Measurements from ENCODE around the gene CFAP161. TPM values are rescaled to one million over a fixed set of nuclear protein-coding genes. Genes with fewer than 3 reads are reported as not detected.

The CFAP161 gene, protein sequence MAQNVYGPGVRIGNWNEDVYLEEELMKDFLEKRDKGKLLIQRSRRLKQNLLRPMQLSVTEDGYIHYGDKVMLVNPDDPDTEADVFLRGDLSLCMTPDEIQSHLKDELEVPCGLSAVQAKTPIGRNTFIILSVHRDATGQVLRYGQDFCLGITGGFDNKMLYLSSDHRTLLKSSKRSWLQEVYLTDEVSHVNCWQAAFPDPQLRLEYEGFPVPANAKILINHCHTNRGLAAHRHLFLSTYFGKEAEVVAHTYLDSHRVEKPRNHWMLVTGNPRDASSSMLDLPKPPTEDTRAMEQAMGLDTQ
- total RNA-seq (1 to 10 TPM; 3.2 to 5.4 TPM), polyA plus RNA-seq (ENCODE audit: insufficient read length in 2 of 2) (1 to 10 TPM; 1.4 to 2.5 TPM)
- long read RNA-seq, donor 1 = 0 reads
- long read RNA-seq, donor 2 = 0 reads
- long read RNA-seq, donor 3, partial matches to known transcripts = 0 of 1 reads
- long read RNA-seq, donor 3, other reads (novel, unspliced or antisense) = 0 of 1 reads
- long read RNA-seq, donor 4, partial matches to known transcripts = 0 of 1 reads
- long read RNA-seq, donor 4, other reads (novel, unspliced or antisense) = 0 of 1 reads

DNA sequence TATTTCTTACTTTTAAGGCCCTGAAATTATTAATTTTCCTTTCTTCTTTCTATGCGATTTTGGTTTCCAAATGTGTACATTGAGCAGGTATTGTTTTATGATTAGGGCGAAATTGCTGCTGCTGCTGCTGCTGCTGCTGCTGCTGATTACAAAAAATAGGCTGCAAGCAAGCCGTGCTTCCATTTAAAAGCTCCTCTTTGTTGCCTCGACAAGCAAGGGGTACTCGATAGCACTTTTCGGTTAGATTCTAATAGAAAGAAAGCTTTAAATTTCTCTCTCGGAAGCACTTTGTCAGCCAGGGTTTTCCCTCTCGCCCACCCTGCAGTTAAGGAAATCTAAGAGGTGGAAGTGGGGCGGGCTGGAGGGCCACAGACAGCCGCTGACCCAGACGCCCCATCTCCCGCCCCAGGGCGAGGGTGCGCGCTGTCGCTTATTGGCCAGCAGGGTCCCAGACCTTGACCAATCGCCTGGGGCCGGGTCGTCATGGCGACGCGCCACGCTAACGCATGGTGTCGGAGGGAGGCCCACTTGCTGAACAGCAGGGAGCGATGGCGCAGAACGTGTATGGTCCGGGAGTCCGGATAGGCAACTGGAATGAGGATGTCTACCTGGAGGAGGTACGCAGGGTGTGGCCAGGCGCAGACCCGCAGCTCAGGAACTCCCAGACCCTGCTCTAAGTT lies at the start of gene CFAP161:
TSS of gene CFAP161 (plus strand) at position 489 of the 680 bp plus-strand sequence. CDS start at position 549, 60 bp downstream.
- H3K27me3 ChIP-seq (ENCODE audit: control insufficient read depth, insufficient read depth, low read length) = no peaks in the 10 kb centered on the region
- no peak within 1 kb of the TSS for H3K27ac ChIP-seq (ENCODE audit: low read depth, low read length)
- H3K4me3 ChIP-seq (ENCODE audit: low read depth, low read length) = peak within 1 kb of the TSS; percentile 38
- 7% methylated on average over 30 of the region's 33 CpGs for WGBS (ENCODE audit: insufficient coverage)
- peak; percentile 50 to 97 (median 78) for DNase-seq (ENCODE audit: low read depth in 4 of 6, low spot score in 6 of 6)
- H3K36me3 ChIP-seq (ENCODE audit: control insufficient read depth, insufficient read depth, low read length) = no peaks in the 10 kb centered on the region
- no peaks in the 10 kb centered on the region for H3K9me3 ChIP-seq (ENCODE audit: control insufficient read depth, insufficient read depth, low read length)
- H3K4me1 ChIP-seq (ENCODE audit: control insufficient read depth, insufficient read depth, low read length) = peaks cover 7% of the 10 kb centered on the region

DNA sequence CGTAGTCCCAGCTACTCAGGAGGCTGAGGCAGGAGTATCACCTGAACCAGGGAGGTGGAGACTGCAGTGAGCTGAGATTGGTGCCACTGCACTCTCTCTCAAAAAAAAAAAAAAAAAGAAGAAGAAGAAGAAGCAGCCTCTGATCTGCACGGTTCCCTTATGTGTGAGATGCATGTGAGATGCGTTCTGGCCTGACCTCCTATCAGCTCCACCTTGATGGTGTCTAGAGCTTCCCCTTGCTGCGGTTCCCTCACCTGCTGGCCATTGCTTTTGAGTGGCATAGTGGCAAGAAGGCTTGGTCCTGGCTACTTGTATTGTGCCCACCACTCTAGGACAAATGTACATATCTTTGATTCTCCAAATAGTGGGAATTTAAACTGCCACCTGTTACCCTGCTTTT lies 49.4 kb upstream of the CFAP161 start:
- 100% methylated on average over 1 of the region's 4 CpGs for WGBS (ENCODE audit: insufficient coverage)

DNA sequence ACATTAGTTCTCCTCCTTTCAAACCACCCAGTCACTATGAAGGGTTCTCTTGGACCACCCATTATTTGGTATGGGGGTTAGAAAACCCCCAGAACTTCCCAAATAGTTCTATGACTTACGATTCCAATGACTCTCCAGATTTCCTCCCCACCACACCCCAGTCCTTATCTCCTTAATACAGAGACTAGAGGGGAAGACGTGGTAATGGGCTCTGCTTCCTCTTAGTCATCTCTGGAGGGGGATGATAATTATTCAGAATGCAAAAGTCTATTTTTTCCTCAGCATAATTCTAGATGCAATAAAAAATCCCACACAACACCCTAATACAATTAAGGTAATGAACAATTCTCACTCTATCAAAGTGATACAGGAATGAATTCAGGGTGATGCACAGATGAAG lies 48.9 kb upstream of the CFAP161 start:
- Histone ChIP-seq H3K4me3 (ENCODE audit: low read depth, low read length) (no peak overlapping the region), H3K27ac (ENCODE audit: low read depth, low read length) (no peak overlapping the region), H3K9me3 (ENCODE audit: control insufficient read depth, insufficient read depth, low read length) (no peaks in the 10 kb centered on the region), H3K27me3 (ENCODE audit: control insufficient read depth, insufficient read depth, low read length) (no peaks in the 10 kb centered on the region), H3K36me3 (ENCODE audit: control insufficient read depth, insufficient read depth, low read length) (no peaks in the 10 kb centered on the region), H3K4me1 (ENCODE audit: control insufficient read depth, insufficient read depth, low read length) (no peaks in the 10 kb centered on the region)
- DNase-seq (ENCODE audit: low read depth in 4 of 6, low spot score in 6 of 6) = no peak
- no CpG with 5 or more reads among the region's 2 CpGs for WGBS (ENCODE audit: insufficient coverage)

More for the DNA sequence above, 49.4 kb upstream of the CFAP161 start:
- Histone ChIP-seq H3K4me1 (ENCODE audit: control insufficient read depth, insufficient read depth, low read length) (no peaks in the 10 kb centered on the region), H3K27ac (ENCODE audit: low read depth, low read length) (no peak overlapping the region), H3K27me3 (ENCODE audit: control insufficient read depth, insufficient read depth, low read length) (no peaks in the 10 kb centered on the region), H3K36me3 (ENCODE audit: control insufficient read depth, insufficient read depth, low read length) (no peaks in the 10 kb centered on the region), H3K9me3 (ENCODE audit: control insufficient read depth, insufficient read depth, low read length) (no peaks in the 10 kb centered on the region), H3K4me3 (ENCODE audit: low read depth, low read length) (no peak overlapping the region)
- DNase-seq (ENCODE audit: low read depth in 4 of 6, low spot score in 6 of 6) = no peak

DNA sequence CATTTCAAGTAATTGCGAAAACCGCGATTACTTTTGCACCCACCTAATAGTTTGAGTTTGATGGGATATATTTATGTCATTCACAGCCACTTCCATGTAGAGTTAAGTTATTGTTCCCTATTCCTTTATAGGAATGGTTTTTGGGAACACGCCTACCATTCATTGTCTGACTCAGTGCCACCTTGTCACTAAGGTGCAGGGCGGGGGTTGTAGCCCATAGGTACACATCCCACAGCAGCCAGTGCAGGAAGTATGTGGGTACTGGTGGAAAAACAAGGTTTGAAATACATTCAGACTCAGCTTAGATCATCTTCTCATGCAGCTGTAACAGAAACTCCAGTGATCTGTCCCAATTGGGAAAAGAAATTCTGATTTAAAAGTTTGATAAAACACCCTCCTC lies 48.2 kb upstream of the CFAP161 start:
- WGBS (ENCODE audit: insufficient coverage) = no CpG with 5 or more reads among the region's 5 CpGs

DNA sequence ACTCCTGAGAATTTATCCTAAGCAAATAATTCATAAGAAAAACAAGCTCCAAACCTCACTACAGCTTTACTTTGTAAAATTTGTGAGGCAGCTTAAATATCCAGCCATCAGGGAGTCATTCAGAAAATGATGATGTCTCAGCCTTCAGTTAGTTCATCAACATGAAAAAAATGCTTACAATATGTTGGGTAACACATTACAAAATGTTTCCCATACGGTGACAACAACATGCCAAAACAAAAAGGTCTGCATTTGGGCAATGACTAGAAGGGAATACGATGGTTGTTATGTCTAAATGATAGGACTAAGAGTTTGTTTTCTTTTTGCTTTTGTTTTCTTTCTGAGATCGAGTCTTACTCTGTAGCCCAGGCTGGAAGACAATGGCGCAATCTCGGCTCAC lies 47.0 kb upstream of the CFAP161 start:
- H3K9me3 ChIP-seq (ENCODE audit: control insufficient read depth, insufficient read depth, low read length) = no peaks in the 10 kb centered on the region
- 100% methylated on average over 1 of the region's 5 CpGs for WGBS (ENCODE audit: insufficient coverage)
- H3K4me1 ChIP-seq (ENCODE audit: control insufficient read depth, insufficient read depth, low read length) = no peaks in the 10 kb centered on the region
- H3K4me3 ChIP-seq (ENCODE audit: low read depth, low read length) = no peak overlapping the region
- peak in 1 of 6 donors; percentile 62 for DNase-seq (ENCODE audit: low read depth in 4 of 6, low spot score in 6 of 6)
- H3K27ac ChIP-seq (ENCODE audit: low read depth, low read length) = no peak overlapping the region
- no peaks in the 10 kb centered on the region for H3K36me3 ChIP-seq (ENCODE audit: control insufficient read depth, insufficient read depth, low read length)
- H3K27me3 ChIP-seq (ENCODE audit: control insufficient read depth, insufficient read depth, low read length) = no peaks in the 10 kb centered on the region

More for the DNA sequence above, 48.2 kb upstream of the CFAP161 start:
- Histone ChIP-seq H3K4me1 (ENCODE audit: control insufficient read depth, insufficient read depth, low read length) (no peaks in the 10 kb centered on the region), H3K36me3 (ENCODE audit: control insufficient read depth, insufficient read depth, low read length) (no peaks in the 10 kb centered on the region), H3K27me3 (ENCODE audit: control insufficient read depth, insufficient read depth, low read length) (no peaks in the 10 kb centered on the region), H3K4me3 (ENCODE audit: low read depth, low read length) (no peak overlapping the region), H3K9me3 (ENCODE audit: control insufficient read depth, insufficient read depth, low read length) (no peaks in the 10 kb centered on the region), H3K27ac (ENCODE audit: low read depth, low read length) (no peak overlapping the region)
- no peak for DNase-seq (ENCODE audit: low read depth in 4 of 6, low spot score in 6 of 6)

DNA sequence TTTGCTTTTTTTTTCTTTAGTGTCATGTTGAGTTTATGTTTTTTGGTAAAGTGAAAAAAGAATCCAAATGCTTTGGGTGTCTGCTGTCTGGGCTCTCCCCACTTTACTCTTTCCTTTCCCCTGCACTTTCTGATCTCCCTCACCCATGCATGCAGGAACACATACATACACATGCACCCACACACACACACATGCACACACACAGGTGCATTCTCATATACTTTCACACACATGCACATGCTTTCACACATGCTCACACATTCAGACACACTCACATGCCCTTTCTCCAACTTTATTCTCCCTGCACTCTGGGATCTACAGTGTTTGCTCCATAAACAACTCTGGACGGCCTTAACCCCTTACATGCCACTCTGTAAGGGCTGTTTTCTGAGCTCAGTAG lies 46.4 kb upstream of the CFAP161 start:
- Histone ChIP-seq H3K27ac (ENCODE audit: low read depth, low read length) (no peak overlapping the region), H3K36me3 (ENCODE audit: control insufficient read depth, insufficient read depth, low read length) (no peaks in the 10 kb centered on the region), H3K4me3 (ENCODE audit: low read depth, low read length) (no peak overlapping the region), H3K4me1 (ENCODE audit: control insufficient read depth, insufficient read depth, low read length) (no peaks in the 10 kb centered on the region), H3K9me3 (ENCODE audit: control insufficient read depth, insufficient read depth, low read length) (no peaks in the 10 kb centered on the region), H3K27me3 (ENCODE audit: control insufficient read depth, insufficient read depth, low read length) (no peaks in the 10 kb centered on the region)
- 45% methylated on average over 1 of the region's 1 CpG for WGBS (ENCODE audit: insufficient coverage)
- no peak for DNase-seq (ENCODE audit: low read depth in 4 of 6, low spot score in 6 of 6)

DNA sequence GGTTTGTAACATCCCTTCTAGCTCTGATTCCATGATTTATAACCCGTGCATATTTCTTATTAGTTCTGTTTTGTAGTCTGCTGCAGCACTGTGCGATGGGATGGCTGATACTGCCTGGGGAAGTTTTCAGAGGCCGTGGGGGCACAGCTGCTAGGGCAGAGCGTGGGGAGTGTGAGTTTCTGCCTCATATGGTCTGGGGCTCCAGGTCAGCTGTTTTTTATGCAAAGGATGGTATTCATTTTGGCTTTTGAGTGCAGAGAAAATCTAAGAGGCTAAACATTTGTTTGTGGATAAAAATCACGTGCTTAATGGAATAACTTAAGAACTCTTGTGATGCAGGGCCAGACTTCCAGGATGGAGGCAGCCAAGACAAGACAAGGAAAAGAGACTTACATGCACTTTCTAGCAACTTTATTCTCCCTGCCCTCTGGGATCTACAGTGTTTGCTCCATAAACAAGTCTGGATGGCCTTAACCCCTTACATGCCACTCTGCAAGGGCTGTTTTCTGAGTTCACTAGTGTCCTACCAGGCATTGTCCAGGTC lies 45.5 kb upstream of the CFAP161 start:
- no peak for DNase-seq (ENCODE audit: low read depth in 4 of 6, low spot score in 6 of 6)
- H3K27me3 ChIP-seq (ENCODE audit: control insufficient read depth, insufficient read depth, low read length) = no peaks in the 10 kb centered on the region
- 39% methylated on average over 3 of the region's 5 CpGs for WGBS (ENCODE audit: insufficient coverage)
- no peaks in the 10 kb centered on the region for H3K36me3 ChIP-seq (ENCODE audit: control insufficient read depth, insufficient read depth, low read length)
- H3K9me3 ChIP-seq (ENCODE audit: control insufficient read depth, insufficient read depth, low read length) = no peaks in the 10 kb centered on the region
- H3K4me1 ChIP-seq (ENCODE audit: control insufficient read depth, insufficient read depth, low read length) = no peaks in the 10 kb centered on the region
- no peak overlapping the region for H3K4me3 ChIP-seq (ENCODE audit: low read depth, low read length)
- no peak overlapping the region for H3K27ac ChIP-seq (ENCODE audit: low read depth, low read length)

DNA sequence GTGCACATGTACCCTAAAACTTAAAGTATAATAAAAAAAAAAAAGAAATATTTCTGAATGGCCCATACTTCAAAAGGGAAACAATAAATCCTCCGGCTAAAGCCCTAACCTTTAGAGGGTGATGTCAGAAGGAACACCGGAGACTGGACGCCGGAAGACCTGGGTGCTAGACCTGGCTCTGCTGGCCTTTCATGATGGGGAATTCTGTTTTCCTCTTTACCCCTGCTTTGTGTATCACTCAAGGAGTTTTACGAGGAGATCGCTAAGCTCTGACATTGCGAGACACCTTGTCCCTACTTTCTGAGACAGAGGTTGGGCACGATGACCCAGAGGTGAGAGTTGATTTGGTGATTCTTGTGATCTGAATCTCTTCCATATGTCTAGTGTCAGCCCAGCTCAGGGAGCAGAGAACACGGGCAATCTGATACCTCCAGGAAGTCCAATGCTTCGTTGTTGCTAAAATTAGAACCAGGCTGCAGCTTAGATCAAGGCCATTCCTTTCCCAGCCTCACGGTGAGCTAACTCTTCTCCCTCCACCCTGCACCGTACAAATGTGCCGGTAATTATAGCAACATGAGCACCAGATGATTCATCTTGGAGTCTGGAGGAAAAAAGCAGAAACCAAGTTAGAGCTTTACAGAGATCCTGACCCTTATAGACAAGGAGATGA lies 42.0 kb upstream of the CFAP161 start:
- no peak overlapping the region for H3K4me3 ChIP-seq (ENCODE audit: low read depth, low read length)
- no peaks in the 10 kb centered on the region for H3K9me3 ChIP-seq (ENCODE audit: control insufficient read depth, insufficient read depth, low read length)
- peak overlapping the region; percentile 25 for H3K27ac ChIP-seq (ENCODE audit: low read depth, low read length)
- H3K27me3 ChIP-seq (ENCODE audit: control insufficient read depth, insufficient read depth, low read length) = no peaks in the 10 kb centered on the region
- WGBS (ENCODE audit: insufficient coverage) = 76% methylated on average over 5 of the region's 13 CpGs
- H3K36me3 ChIP-seq (ENCODE audit: control insufficient read depth, insufficient read depth, low read length) = no peaks in the 10 kb centered on the region
- DNase-seq (ENCODE audit: low read depth in 4 of 6, low spot score in 6 of 6) = peak in 1 of 6 donors; percentile 29
- H3K4me1 ChIP-seq (ENCODE audit: control insufficient read depth, insufficient read depth, low read length) = no peaks in the 10 kb centered on the region

DNA sequence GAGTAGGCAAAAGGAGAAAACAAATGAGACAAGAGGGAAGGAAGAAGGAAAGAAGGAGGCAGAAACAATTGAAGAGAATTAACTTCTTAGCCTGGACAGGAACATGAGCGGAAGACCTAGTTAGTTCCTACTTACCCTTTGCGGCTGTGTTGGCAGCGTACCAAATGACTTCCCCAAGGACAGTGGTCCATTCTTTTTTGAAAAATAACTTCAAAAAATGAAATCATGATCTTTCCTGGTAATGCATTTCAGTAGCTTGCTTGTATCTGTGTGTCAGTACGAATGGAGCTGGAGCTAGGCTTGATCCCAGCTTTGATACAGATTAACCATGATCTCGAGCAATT lies 41.5 kb upstream of the CFAP161 start:
- no peaks in the 10 kb centered on the region for H3K36me3 ChIP-seq (ENCODE audit: control insufficient read depth, insufficient read depth, low read length)
- no peaks in the 10 kb centered on the region for H3K4me1 ChIP-seq (ENCODE audit: control insufficient read depth, insufficient read depth, low read length)
- H3K9me3 ChIP-seq (ENCODE audit: control insufficient read depth, insufficient read depth, low read length) = no peaks in the 10 kb centered on the region
- DNase-seq (ENCODE audit: low read depth in 4 of 6, low spot score in 6 of 6) = peak in 1 of 6 donors; percentile 27
- H3K4me3 ChIP-seq (ENCODE audit: low read depth, low read length) = no peak overlapping the region
- no peaks in the 10 kb centered on the region for H3K27me3 ChIP-seq (ENCODE audit: control insufficient read depth, insufficient read depth, low read length)
- peak overlapping the region; percentile 25 for H3K27ac ChIP-seq (ENCODE audit: low read depth, low read length)
- 83% methylated on average over 1 of the region's 5 CpGs for WGBS (ENCODE audit: insufficient coverage)

Data from spinal cord (tissue), 10 donors.